ENCODE results near the gene IFNLR1.

- TF ChIP-seq, protein P1, sequence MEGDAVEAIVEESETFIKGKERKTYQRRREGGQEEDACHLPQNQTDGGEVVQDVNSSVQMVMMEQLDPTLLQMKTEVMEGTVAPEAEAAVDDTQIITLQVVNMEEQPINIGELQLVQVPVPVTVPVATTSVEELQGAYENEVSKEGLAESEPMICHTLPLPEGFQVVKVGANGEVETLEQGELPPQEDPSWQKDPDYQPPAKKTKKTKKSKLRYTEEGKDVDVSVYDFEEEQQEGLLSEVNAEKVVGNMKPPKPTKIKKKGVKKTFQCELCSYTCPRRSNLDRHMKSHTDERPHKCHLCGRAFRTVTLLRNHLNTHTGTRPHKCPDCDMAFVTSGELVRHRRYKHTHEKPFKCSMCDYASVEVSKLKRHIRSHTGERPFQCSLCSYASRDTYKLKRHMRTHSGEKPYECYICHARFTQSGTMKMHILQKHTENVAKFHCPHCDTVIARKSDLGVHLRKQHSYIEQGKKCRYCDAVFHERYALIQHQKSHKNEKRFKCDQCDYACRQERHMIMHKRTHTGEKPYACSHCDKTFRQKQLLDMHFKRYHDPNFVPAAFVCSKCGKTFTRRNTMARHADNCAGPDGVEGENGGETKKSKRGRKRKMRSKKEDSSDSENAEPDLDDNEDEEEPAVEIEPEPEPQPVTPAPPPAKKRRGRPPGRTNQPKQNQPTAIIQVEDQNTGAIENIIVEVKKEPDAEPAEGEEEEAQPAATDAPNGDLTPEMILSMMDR (conservative IDR thresholded peaks at IDR 0.05 in 1 of 2, IDR thresholded peaks at IDR 0.05 in 1 of 2; ENCODE audit: extremely low read depth in 1 of 2, insufficient read depth in 1 of 2, low read depth in 1 of 2, low read length in 2 of 2) = no peak
- TF ChIP-seq EZH2 (IDR thresholded peaks at IDR 0.05; ENCODE audit: borderline replicate concordance, low read length) = no peak
Measured at GRCh38 chr1:24186993-24187790, at the start of gene IFNLR1.
